K562 (cell line): ENCODE data around the gene PPARD. TPM values are rescaled to one million over a fixed set of nuclear protein-coding genes. Genes with fewer than 3 reads are reported as not detected.
A peak's percentile ranks its signal among the peaks of the same experiment; 100 is the strongest.

Source experiments
- ARHGAP35 ChIP-seq: fragments of 450-650 bp; IDR thresholded peaks from 2 replicates; pipeline ENCODE4 v1.6.1; 2018; ENCODE audit not compliant: partially characterized antibody
- ARID3A ChIP-seq: IDR thresholded peaks from 2 replicates; pipeline ENCODE4 v1.6.1; 2012; ENCODE audit warnings: low read depth, low read length, improper control_type of control experiment, borderline replicate concordance
- BRCA1 ChIP-seq, 2 experiments: fragments of 450-650 bp in 1 of 2; sonication (generic) in 1 of 2; formaldehyde crosslinking in 1 of 2; IDR thresholded peaks; 2 replicates each; pipeline versions ENCODE4 v1.5.0 to v1.6.1; 2017 to 2020; ENCODE audit warnings: mild to moderate bottlenecking in 1 of 2, missing genetic modification reagents in 1 of 2
- DPF2 ChIP-seq: fragments of 450-650 bp; IDR thresholded peaks from 2 replicates; pipeline ENCODE4 v1.6.1; 2016
- E2F8 ChIP-seq: fragments of 450-650 bp; IDR thresholded peaks from 2 replicates; pipeline ENCODE4 v1.7.1; 2018; ENCODE audit warnings: mild to moderate bottlenecking, low read depth; ENCODE audit not compliant: partially characterized antibody
- HNRNPH1 ChIP-seq: fragments of 200-400 bp; formaldehyde crosslinking; optimal IDR thresholded peaks from 2 replicates; pipeline ENCODE3; 2017; ENCODE audit warnings: low read depth, mild to moderate bottlenecking, low read length, moderate library complexity
- HOXB6 ChIP-seq: fragments of 250-450 bp; sonication (Bioruptor Pico); IDR thresholded peaks from 2 replicates; pipeline ENCODE4 v1.5.1; 2022; ENCODE audit warnings: mild to moderate bottlenecking, borderline replicate concordance
- IFI16 ChIP-seq: fragments of 250-450 bp; sonication (Bioruptor Pico); IDR thresholded peaks from 2 replicates; pipeline ENCODE4 v2.1.2; 2022; ENCODE audit warnings: mild to moderate bottlenecking, inconsistent platforms
- KDM1A ChIP-seq, 2 experiments: fragments of 450-650 bp; IDR thresholded peaks; 2 replicates each; pipeline ENCODE4 v1.6.1; 2016; ENCODE audit warnings: mild to moderate bottlenecking in 2 of 2
- LARP7 ChIP-seq: fragments of 450-650 bp; IDR thresholded peaks from 2 replicates; pipeline ENCODE4 v1.6.1; 2016
- MEIS2 ChIP-seq: fragments of 450-650 bp; IDR thresholded peaks from 2 replicates; pipeline ENCODE4 v1.6.1; 2014; ENCODE audit warnings: mild to moderate bottlenecking; ENCODE audit not compliant: partially characterized antibody
- MITF ChIP-seq: IDR thresholded peaks from 2 replicates; pipeline ENCODE4 v1.6.1; 2014; ENCODE audit warnings: antibody characterized with exemption
- MTA2 ChIP-seq: fragments of 450-650 bp; IDR thresholded peaks from 2 replicates; pipeline ENCODE4 v1.6.1; 2016; ENCODE audit warnings: low read depth
- PATZ1 ChIP-seq: fragments of 250-450 bp; sonication (Bioruptor Pico); IDR thresholded peaks from 2 replicates; pipeline ENCODE4 v1.5.0; 2020; ENCODE audit warnings: mild to moderate bottlenecking, borderline replicate concordance
- PHF20 ChIP-seq: fragments of 450-650 bp; IDR thresholded peaks from 2 replicates; pipeline ENCODE4 v1.6.1; 2018; ENCODE audit not compliant: partially characterized antibody
- PML ChIP-seq: IDR thresholded peaks from 2 replicates; pipeline ENCODE4 v1.6.1; 2012; ENCODE audit warnings: low read length, inconsistent platforms
- PRPF4 ChIP-seq: fragments of 200-400 bp; formaldehyde crosslinking; IDR thresholded peaks from one replicate; pipeline ENCODE4 v1.6.1; 2017; ENCODE audit warnings: low read length, low read depth, mild to moderate bottlenecking; ENCODE audit not compliant: insufficient read depth, poor library complexity, severe bottlenecking
- SP1 ChIP-seq: sonication (generic); formaldehyde crosslinking; IDR thresholded peaks from 2 replicates; pipeline ENCODE4 v1.8.1; 2022; ENCODE audit warnings: mild to moderate bottlenecking, missing genetic modification reagents
- ZNF143 ChIP-seq: sonication (generic); formaldehyde crosslinking; IDR thresholded peaks from 2 replicates; pipeline ENCODE4 v1.9.0; 2022; ENCODE audit warnings: mild to moderate bottlenecking, missing genetic modification reagents
- ZNF232 ChIP-seq: sonication (generic); formaldehyde crosslinking; IDR thresholded peaks from 2 replicates; pipeline ENCODE4 v1.8.0; 2022; ENCODE audit warnings: mild to moderate bottlenecking, missing genetic modification reagents
- ZNF583 ChIP-seq: fragments of 250-450 bp; sonication (Bioruptor Pico); IDR thresholded peaks from 2 replicates; pipeline ENCODE4 v1.4.0; 2020
- polyA plus RNA-seq, 8 experiments: library from polyadenylated mRNA; depleted of rRNA in 4 of 8; stranded (reverse) in 5 of 8; unstranded in 3 of 8; fragments of >200 nt; fragmentation: Nextera tagmentation in 2 of 8; fragmentation: Illumina TruSeq in 1 of 8; extraction: Ambion mirVana in 2 of 8; extraction: Trizol in 1 of 8; gene quantifications; 2 replicates each; pipeline versions ENCODE4 v1.2.1 to v1.2.3, GENCODE V29; 2011 to 2014; ENCODE audit warnings: inconsistent platforms in 1 of 8, missing spikeins in 1 of 8
- total RNA-seq, 7 experiments: library from RNA; depleted of rRNA in 6 of 7; stranded (reverse); fragments of >200 nt in 6 of 7; fragmentation: Illumina TruSeq in 2 of 7; extraction: Trizol in 2 of 7; gene quantifications; 2 replicates each; pipeline versions ENCODE4 v1.2.1 to v1.2.3, GENCODE V29; 2011 to 2021; ENCODE audit warnings: low replicate concordance in 1 of 7

PPARD gene
- total and polyA plus RNA-seq, 9 of the 15 experiments (the other 6 are each of a cell fraction or from before 2014, with no cell fraction given), result 0.14 to 13.2 (median 3.8) TPM

GRCh38 chr6:35297601-35298481 is 44.5 kb upstream of the PPARD start, which contains the start of gene DEF6 (continued):
- TF ChIP-seq ZNF583 (CRISPR knock-in tag) (no peak; the same call in 1 of the 2 replicates), DPF2 (no peak), SP1 (CRISPR knock-in tag) (peak; percentile 92), MITF (no peak), PATZ1 (CRISPR knock-in tag) (no peak), IFI16 (no peak), ZNF232 (0 out of 2 replicates have a peak, but pooled peaks have one; percentile 25), MEIS2 (peak; percentile 59), ARID3A (peak; percentile 47; the same call in 1 of the 2 replicates), E2F8 (peak; percentile 51), PML (0 out of 2 replicates have a peak, but pooled peaks have one; percentile 39), HNRNPH1 (no peak), ARHGAP35 (no peak), KDM1A (IDR thresholded peaks at IDR 0.05) (no peak), PRPF4 (no peak), HOXB6 (CRISPR knock-in tag) (no peak), PHF20 (peak; percentile 52), MTA2 (no peak), BRCA1 (IDR thresholded peaks at IDR 0.05) (no peak), BRCA1 (CRISPR knock-in tag; IDR thresholded peaks at IDR 0.05) (0 out of 2 replicates have a peak, but pooled peaks have one; percentile 12), ZNF143 (peak; percentile 38; the same call in 1 of the 2 replicates), LARP7 (no peak)
